ENCODE results near the gene MYL12A.
A peak's percentile ranks its signal among the peaks of the same experiment; 100 is the strongest.

MYL12A gene

GRCh38 chr18:3284501-3284900 lies 36.9 kb downstream of the MYL12A start:
- no peak for DNase-seq

- DNase-seq: no peak
Measured at GRCh38 chr18:3286159-3286558, 38.6 kb downstream of the MYL12A start.

- no peak for DNase-seq
Measured at GRCh38 chr18:3293196-3293951, 45.8 kb downstream of the MYL12A start.

- peak; percentile 60 for DNase-seq
Measured at GRCh38 chr18:3294435-3295080, 47.0 kb downstream of the MYL12A start.

GRCh38 chr18:3297025-3297984 lies 49.7 kb downstream of the MYL12A start:
- peak; percentile 69 for DNase-seq

GRCh38 chr18:3304832-3305231 lies 57.2 kb downstream of the MYL12A start:
- peak; percentile 13 for DNase-seq

GRCh38 chr18:3305354-3305762 lies 57.8 kb downstream of the MYL12A start:
- peak; percentile 94 for DNase-seq

All from EL (cell line).